NCI-H1105 treated with DMSO at 0.1 percent for 48 hours (cell line): ENCODE data around the gene BET1.

Source experiments
- DNase-seq: peaks from one replicate; lab custom pipeline; 2025; lab: John Stamatoyannopoulos, UW

The BET1 gene

DNA sequence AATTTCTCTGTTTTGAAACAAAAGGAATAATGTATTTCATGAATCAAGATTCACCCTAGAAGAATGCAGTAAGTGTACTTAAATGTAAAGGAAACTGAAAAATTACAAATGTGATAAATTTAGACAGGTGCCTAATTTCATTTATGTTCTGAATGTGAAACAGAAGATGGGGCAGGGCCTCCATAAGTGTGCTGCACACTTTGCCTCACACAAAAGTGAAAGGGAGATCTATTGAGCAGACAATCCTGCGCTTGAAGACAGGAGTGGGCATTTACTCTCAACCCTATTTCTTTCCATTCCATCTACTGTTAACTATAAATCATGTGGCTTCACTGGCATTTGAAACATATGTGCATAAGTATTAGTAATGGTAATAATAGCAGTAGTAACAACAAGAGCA is 46.4 kb downstream of the BET1 start:
- DNase-seq: no peak

DNA sequence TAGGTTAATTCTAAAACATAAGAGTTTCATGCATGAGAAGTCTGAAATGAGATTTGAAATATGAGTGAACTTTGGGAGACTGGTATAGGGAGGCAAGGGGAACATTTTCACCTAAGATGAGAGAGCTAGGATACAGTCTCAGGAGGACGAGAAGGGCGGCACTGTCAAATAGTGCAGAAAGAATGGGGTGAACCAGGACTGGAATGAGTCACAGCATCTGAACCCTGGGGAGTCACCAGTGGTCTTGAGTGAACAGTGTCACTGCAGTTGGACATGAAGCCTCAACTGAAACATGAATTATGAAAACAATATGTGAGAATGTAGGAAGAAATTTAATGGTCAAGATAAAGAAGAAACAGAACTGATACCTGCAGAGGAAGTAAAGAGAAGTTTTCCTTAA is 48.9 kb downstream of the BET1 start:
- DNase-seq: no peak

DNA sequence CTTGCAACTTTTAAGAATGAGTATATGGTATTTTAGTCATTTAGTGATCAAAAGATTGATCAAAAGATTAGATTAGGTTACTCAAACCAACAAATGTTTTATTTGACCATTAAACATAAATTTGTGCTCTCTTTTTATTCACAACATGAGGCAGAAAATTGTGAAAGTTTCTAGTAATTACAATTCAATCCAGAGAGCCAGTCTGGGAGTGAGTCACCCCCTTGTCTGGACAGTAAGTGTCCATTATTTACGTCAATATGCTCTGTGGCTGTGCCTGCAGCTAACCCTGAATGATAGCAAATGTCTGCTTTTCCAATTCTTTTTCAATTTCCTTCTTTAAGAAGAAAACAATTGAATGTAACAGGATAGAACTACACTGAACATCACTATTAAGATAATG is 54.7 kb downstream of the BET1 start:
- DNase-seq: no peak

DNA sequence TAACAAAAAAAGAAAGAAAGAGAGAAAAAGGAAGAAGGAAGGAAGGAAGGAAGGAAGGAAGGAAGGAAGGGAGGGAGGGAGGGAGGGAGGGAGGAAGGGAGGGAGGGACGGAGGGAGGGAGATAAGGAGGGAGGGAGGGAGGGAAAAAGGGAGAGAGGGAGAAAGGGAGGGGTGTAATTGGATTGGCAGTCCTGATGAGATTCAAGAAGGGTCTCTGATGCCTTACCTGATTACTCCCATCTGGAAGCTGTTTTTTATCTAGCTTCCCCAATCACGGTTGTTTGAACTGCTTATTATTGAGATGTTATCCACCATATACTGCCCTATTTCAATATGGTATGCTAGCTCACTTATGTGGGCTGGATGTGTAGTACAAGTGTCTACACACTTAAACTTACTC is 55.3 kb downstream of the BET1 start:
- no peak for DNase-seq

DNA sequence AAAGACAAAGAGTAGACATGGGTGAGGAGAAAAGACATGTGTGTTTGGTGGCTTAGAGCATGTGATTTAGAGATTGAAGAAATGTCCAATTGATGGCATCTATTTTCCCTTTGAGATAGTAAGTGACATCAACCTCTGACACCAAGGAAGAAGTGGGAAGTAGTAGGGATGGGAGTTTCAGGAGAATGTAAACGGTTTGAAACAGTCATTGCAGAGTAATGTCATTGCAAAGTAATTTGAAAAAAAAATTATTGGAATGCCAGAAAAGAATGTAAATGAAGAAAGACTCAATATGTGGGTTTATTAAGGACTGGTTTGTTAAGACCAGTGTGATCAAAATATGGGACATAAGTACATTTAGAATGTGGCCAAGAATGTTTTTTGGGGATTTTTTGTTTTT is 56.0 kb downstream of the BET1 start:
- no peak for DNase-seq

DNA sequence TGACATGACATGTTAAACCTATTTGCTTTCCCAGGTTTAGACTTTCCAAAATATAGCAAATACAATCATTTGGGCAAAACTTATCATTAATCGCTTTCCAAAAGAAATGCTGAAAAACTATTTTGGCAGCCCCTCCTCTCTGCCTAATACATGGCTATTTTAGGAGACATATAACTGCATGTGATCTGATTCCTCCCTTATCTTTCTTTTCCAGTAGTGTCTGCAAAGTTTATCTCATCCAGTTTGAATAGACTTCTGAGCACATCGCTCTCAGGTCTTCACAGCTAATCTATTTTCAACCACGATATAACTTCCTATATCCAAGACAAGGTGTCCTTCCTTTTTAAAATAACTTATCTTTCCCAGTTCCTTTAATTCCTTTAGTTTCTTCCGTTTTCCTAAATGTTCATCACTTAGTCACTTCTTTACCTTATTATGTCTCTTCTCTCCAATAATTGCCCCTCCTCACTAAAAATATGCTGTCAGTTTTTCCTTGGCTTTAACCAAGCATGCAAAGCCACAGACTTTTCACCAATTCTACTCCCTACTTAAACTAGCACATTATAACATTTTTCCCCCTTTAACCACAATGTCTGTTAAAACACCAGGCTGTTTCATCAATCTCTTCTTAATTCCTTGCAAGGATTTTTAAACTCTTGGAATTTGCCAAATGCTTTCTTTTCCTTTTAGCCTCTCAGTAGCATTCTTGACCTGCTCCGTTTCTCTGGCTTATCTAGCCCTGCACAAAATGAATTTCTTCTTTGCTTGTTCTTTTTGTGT is 58.2 kb downstream of the BET1 start:
- no peak for DNase-seq

DNA sequence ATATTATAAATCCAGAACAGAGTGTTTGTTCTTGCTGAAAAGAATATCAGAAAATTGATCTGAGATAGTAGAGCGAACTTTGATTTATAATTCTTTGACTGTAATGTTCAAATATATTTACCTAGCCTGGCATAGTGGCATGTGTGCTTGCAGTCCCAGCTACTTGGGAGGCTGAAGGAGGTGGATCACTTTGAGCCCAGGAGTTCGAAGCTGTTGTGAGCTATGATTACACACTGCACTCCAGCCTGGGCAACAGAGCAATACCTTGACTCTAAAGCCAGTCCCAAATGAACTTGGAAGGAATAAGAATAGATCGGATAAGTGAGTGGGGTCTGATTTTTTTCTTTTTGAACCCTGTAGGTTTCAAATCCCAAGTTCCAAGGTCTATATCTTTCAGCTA is 59.1 kb downstream of the BET1 start:
- no peak for DNase-seq

DNA sequence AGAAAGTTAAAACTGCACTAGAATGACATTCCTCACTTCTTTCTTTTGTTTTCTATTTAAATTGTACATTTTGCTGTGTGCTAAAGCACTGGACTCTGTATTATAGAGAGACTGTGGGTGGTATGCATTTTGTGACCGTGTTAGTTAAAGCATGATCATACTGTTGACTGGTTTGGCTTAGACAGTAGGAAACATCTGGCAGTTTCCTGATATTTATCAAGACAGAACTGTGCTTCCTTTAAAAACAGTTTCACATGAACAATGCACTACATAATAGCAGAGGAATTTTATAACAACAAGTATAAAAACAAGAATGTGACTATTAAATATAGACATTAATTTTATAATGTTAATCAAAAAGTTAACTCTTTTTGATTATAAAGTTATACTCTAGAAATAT is 59.5 kb downstream of the BET1 start:
- DNase-seq: no peak

DNA sequence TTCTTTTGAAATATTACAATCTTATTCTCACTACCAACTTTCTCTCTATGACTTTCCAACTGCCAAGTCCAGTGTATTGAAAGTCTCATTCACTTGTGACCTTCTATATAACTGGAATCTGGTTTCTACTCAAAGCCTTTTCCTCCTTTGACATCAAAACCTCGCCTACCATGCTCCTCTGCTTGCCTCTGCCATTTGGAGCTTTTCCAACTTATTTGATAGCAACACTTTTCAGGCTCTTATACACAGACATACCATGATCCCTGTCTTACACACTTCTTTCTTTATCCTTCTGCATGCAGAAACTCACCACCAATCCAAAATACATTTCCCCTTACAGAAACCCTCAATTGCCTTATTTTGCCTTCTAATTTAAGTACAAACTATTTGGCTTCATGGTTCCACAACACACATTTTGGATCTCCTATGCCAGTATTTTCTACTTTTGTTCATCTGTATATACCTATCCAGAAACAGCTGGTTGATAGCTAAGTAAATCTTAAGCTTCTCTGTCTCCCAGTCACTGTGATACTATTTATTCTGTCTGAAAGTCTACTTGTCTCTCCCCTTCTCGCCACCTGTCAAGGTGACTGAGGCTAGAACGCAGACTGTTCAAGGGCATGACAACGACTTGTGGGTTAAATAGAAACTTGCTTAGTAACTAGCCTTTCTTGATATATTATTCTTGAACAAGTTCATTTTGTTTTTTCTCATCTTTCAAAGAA is 60.2 kb downstream of the BET1 start:
- DNase-seq: no peak
